ENCODE measurements around the gene ZNRF1. TPM values are rescaled to one million over a fixed set of nuclear protein-coding genes. Genes with fewer than 3 reads are reported as not detected.

The ZNRF1 gene
- total and polyA plus RNA-seq, 4 donors: 7.9 to 10.9 (median 9.2) TPM

- no peaks in the 10 kb centered on the region for H3K4me1 ChIP-seq (ENCODE audit: control insufficient read depth in 4 of 4, insufficient read depth in 4 of 4, low read length in 3 of 4)
- H3K9ac ChIP-seq (ENCODE audit: low read depth in 1 of 2, low read length in 2 of 2): no peak overlapping the region
- H3K4me3 ChIP-seq (ENCODE audit: low read depth in 1 of 3, low read length in 3 of 3): no peak overlapping the region
- no peak for TF ChIP-seq ZBTB33 (IDR thresholded peaks at IDR 0.05)
- H3K27me3 ChIP-seq (ENCODE audit: control insufficient read depth in 4 of 4, insufficient read depth in 4 of 4, low read length in 3 of 4): no peaks in the 10 kb centered on the region
- DNase-seq (ENCODE audit: low spot score): no peak
- no peaks in the 10 kb centered on the region for H3K9me3 ChIP-seq (ENCODE audit: control insufficient read depth in 4 of 4, low read length in 3 of 4)
- H3K36me3 ChIP-seq (ENCODE audit: control insufficient read depth in 4 of 4, insufficient read depth in 3 of 4, low read depth in 1 of 4, low read length in 3 of 4): no peaks in the 10 kb centered on the region
- H3K27ac ChIP-seq (ENCODE audit: low read depth in 1 of 2, low read length in 2 of 2): no peak overlapping the region
Measured at GRCh38 chr16:75032655-75033054, 33.8 kb downstream of the ZNRF1 start.

- Histone ChIP-seq H3K4me1 (ENCODE audit: control insufficient read depth in 4 of 4, insufficient read depth in 4 of 4, low read length in 3 of 4) (no peaks in the 10 kb centered on the region), H3K9ac (ENCODE audit: low read depth in 1 of 2, low read length in 2 of 2) (no peak overlapping the region), H3K36me3 (ENCODE audit: control insufficient read depth in 4 of 4, insufficient read depth in 3 of 4, low read depth in 1 of 4, low read length in 3 of 4) (no peaks in the 10 kb centered on the region), H3K9me3 (ENCODE audit: control insufficient read depth in 4 of 4, low read length in 3 of 4) (peaks cover 0 to 1% (median 0%) of the 10 kb centered on the region in 4 donors), H3K27ac (ENCODE audit: low read depth in 1 of 2, low read length in 2 of 2) (no peak overlapping the region), H3K27me3 (ENCODE audit: control insufficient read depth in 4 of 4, insufficient read depth in 4 of 4, low read length in 3 of 4) (no peaks in the 10 kb centered on the region), H3K4me3 (ENCODE audit: low read depth in 1 of 3, low read length in 3 of 3) (no peak overlapping the region)
- TF ChIP-seq SP1 (IDR thresholded peaks at IDR 0.05): no peak
- no peak for TF ChIP-seq ATF3 (IDR thresholded peaks at IDR 0.05)
- TF ChIP-seq JUND (IDR thresholded peaks at IDR 0.05): no peak
- no peak for TF ChIP-seq CTCF (IDR thresholded peaks at IDR 0.05; ENCODE audit: low read depth, low read length, missing input control)
- no peak for TF ChIP-seq HNF4A (conservative IDR thresholded peaks at IDR 0.05)
- TF ChIP-seq FOXA1 (IDR thresholded peaks at IDR 0.05): no peak
- TF ChIP-seq RXRA (IDR thresholded peaks at IDR 0.05): no peak
- TF ChIP-seq ZBTB33 (IDR thresholded peaks at IDR 0.05): no peak
- TF ChIP-seq FOXA2 (IDR thresholded peaks at IDR 0.05): no peak
- TF ChIP-seq GABPA (IDR thresholded peaks at IDR 0.05 in 1 of 2, conservative IDR thresholded peaks at IDR 0.05 in 1 of 2): no peak
- no peak for TF ChIP-seq RAD21 (IDR thresholded peaks at IDR 0.05)
- TF ChIP-seq HNF4G (IDR thresholded peaks at IDR 0.05): no peak
- no peak for DNase-seq (ENCODE audit: low spot score)
- WGBS: 87% methylated on average over 9 of the region's 9 CpGs
Measured at GRCh38 chr16:75035410-75035968, 36.7 kb downstream of the ZNRF1 start.
